ENCODE results near the gene CAMSAP1. TPM values are rescaled to one million over a fixed set of nuclear protein-coding genes. Genes with fewer than 3 reads are reported as not detected.

CAMSAP1 gene
- total RNA-seq, 1 experiment from 2014 or later, result 16.7 TPM

- BruUV-seq (replicated peaks), result no TSS peak
- H3K79me2 ChIP-seq (ENCODE audit: low read depth), result peaks cover 30% of the 10 kb centered on the region
- ChIA-PET POLR2A (ENCODE audit: unreplicated experiment) (interaction anchor here (0.7 kb wide), 1 partner anchor 50 kb away, joined by 5 read pairs; no protein-coding TSS in a partner anchor), CTCF (no interaction called here)
- peaks cover 12% of the 10 kb centered on the region; the same call in 1 of the 2 replicates for H3F3A ChIP-seq (ENCODE audit: insufficient read depth, low read depth)
- no peaks in the 10 kb centered on the region for H3K9me3 ChIP-seq (ENCODE audit: insufficient read depth, low read depth)
- H3K4me2 ChIP-seq, result peak overlapping the region; percentile 73
- peak overlapping the region; percentile 93 for H3K27ac ChIP-seq
- no peaks in the 10 kb centered on the region for H4K20me1 ChIP-seq (ENCODE audit: insufficient read depth)
- H3K36me3 ChIP-seq (ENCODE audit: low read depth), result no peaks in the 10 kb centered on the region
- no peaks in the 10 kb centered on the region for H3K9me2 ChIP-seq (ENCODE audit: insufficient read depth)
- intact Hi-C loops (cut with micrococcal nuclease; ENCODE audit: unreplicated experiment), result no loop called here
- H2AFZ ChIP-seq, result no peak overlapping the region
- no peak for TF ChIP-seq EZH2 (IDR thresholded peaks at IDR 0.05; ENCODE audit: low read depth)
- TF ChIP-seq, protein P1, sequence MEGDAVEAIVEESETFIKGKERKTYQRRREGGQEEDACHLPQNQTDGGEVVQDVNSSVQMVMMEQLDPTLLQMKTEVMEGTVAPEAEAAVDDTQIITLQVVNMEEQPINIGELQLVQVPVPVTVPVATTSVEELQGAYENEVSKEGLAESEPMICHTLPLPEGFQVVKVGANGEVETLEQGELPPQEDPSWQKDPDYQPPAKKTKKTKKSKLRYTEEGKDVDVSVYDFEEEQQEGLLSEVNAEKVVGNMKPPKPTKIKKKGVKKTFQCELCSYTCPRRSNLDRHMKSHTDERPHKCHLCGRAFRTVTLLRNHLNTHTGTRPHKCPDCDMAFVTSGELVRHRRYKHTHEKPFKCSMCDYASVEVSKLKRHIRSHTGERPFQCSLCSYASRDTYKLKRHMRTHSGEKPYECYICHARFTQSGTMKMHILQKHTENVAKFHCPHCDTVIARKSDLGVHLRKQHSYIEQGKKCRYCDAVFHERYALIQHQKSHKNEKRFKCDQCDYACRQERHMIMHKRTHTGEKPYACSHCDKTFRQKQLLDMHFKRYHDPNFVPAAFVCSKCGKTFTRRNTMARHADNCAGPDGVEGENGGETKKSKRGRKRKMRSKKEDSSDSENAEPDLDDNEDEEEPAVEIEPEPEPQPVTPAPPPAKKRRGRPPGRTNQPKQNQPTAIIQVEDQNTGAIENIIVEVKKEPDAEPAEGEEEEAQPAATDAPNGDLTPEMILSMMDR (conservative IDR thresholded peaks at IDR 0.05), result no peak
- DNase-seq, result no peak
- peak overlapping the region; percentile 52; the same call in 1 of the 2 replicates for H3K4me3 ChIP-seq
- no peaks in the 10 kb centered on the region for H3K27me3 ChIP-seq (ENCODE audit: insufficient read depth, low read depth)
- 0 out of 2 replicates have a peak, but pooled peaks cover 6% of the 10 kb centered on the region for H3K4me1 ChIP-seq (replicated peaks; ENCODE audit: insufficient read depth)
Measured at GRCh38 chr9:135906291-135907005, 898 bp downstream of the CAMSAP1 start.

DNA sequence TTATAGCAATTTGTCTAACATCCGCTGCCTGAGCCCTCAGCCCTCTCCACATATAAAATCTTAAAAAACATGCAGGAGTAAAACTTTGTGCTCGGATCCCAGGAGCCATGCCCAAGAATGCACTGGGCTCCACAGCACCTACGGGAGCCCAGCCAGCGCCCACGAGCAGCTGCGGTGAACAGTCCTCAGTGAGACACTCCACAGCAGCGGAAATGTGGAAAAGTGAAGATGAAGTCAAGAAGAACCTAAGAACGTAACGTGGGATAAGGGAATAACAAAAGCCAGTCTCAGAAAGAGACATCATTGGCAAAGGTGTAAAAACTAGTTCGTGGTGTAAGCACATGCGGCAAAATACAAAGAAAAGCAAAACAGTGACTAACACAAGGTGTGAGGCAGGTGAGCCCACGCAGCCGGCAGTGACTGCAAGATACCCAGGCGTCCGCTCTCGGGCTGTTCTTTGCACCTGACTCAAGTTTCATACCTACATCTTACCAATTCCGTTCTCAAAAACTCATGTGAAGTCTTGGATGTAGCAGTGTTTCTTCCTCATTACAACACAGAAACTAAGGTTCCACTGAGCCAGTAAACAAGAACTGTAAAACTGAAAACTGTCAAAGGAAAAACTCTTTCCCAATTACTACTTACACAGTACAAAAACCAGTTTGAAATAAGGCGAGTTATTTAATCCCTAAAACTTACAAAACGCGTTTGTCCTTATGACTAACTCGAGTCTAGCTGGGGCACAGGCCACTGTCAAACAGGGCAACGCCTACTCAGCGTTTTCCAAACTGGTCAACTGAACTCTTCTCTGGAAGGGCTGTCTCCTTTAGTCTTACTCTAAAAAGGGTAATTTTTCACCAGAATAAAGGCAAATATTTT, 1.7 kb downstream of the CAMSAP1 start:
- no peaks in the 10 kb centered on the region for H3K27me3 ChIP-seq (ENCODE audit: insufficient read depth, low read depth)
- no peaks in the 10 kb centered on the region for H3K9me2 ChIP-seq (ENCODE audit: insufficient read depth)
- H3K4me3 ChIP-seq, result peak overlapping the region; percentile 52
- CTCF ChIA-PET, result no interaction called here
- peak in 1 of 2 experiments; percentile 82 for DNase-seq
- H3F3A ChIP-seq (ENCODE audit: insufficient read depth, low read depth), result peaks cover 12% of the 10 kb centered on the region; the same call in 1 of the 2 replicates
- no peaks in the 10 kb centered on the region for H4K20me1 ChIP-seq (ENCODE audit: insufficient read depth)
- 0 out of 2 replicates have a peak, but pooled peaks cover 6% of the 10 kb centered on the region for H3K4me1 ChIP-seq (replicated peaks; ENCODE audit: insufficient read depth)
- peaks cover 30% of the 10 kb centered on the region for H3K79me2 ChIP-seq (ENCODE audit: low read depth)
- POLR2A ChIA-PET (ENCODE audit: unreplicated experiment), result no interaction called here
- H3K27ac ChIP-seq, result peak overlapping the region; percentile 93
- peak overlapping the region; percentile 73 for H3K4me2 ChIP-seq
- H3K36me3 ChIP-seq (ENCODE audit: low read depth), result no peaks in the 10 kb centered on the region
- H2AFZ ChIP-seq, result no peak overlapping the region
- H3K9me3 ChIP-seq (ENCODE audit: insufficient read depth, low read depth), result no peaks in the 10 kb centered on the region
- intact Hi-C loops (cut with micrococcal nuclease; ENCODE audit: unreplicated experiment), result no loop called here
- BruUV-seq (replicated peaks), result no TSS peak
- no peak for TF ChIP-seq EZH2 (IDR thresholded peaks at IDR 0.05; ENCODE audit: low read depth)
- TF ChIP-seq, protein P1 (conservative IDR thresholded peaks at IDR 0.05), result no peak

GRCh38 chr9:135903786-135904520, 3.4 kb downstream of the CAMSAP1 start:
- TF ChIP-seq, protein P1 (conservative IDR thresholded peaks at IDR 0.05), result no peak
- no peak for TF ChIP-seq EZH2 (IDR thresholded peaks at IDR 0.05; ENCODE audit: low read depth)
- Histone ChIP-seq H3K27me3 (ENCODE audit: insufficient read depth, low read depth) (no peaks in the 10 kb centered on the region), H3K4me2 (no peak overlapping the region; the same call in 1 of the 2 replicates), H3K4me3 (no peak overlapping the region), H3K79me2 (ENCODE audit: low read depth) (peaks cover 30% of the 10 kb centered on the region), H2AFZ (no peak overlapping the region), H3K9me3 (ENCODE audit: insufficient read depth, low read depth) (no peaks in the 10 kb centered on the region), H3K4me1 (replicated peaks; ENCODE audit: insufficient read depth) (0 out of 2 replicates have a peak, but pooled peaks cover 6% of the 10 kb centered on the region), H3K9me2 (ENCODE audit: insufficient read depth) (no peaks in the 10 kb centered on the region), H3K27ac (peak overlapping the region; percentile 93), H3F3A (ENCODE audit: insufficient read depth, low read depth) (peaks cover 12% of the 10 kb centered on the region; the same call in 1 of the 2 replicates), H4K20me1 (ENCODE audit: insufficient read depth) (no peaks in the 10 kb centered on the region), H3K36me3 (ENCODE audit: low read depth) (no peaks in the 10 kb centered on the region)
- intact Hi-C loops (cut with micrococcal nuclease; ENCODE audit: unreplicated experiment), result no loop called here
- POLR2A ChIA-PET (ENCODE audit: unreplicated experiment), result interaction anchor here (0.5 kb wide), 1 partner anchor 62 kb away, joined by 3 read pairs; no protein-coding TSS in a partner anchor
- CTCF ChIA-PET, result no interaction called here
- no TSS peak for BruUV-seq (replicated peaks)
- no peak for DNase-seq

Data from PC-9 (cell line).